ENCODE measurements around the gene SUMO1. TPM values are rescaled to one million over a fixed set of nuclear protein-coding genes. Genes with fewer than 3 reads are reported as not detected.

The SUMO1 gene
- total RNA-seq, 1 donor from 2014 or later, result 113 TPM

GRCh38 chr2:202196727-202197126 is 41.7 kb downstream of the SUMO1 start:
- Mint-ChIP-seq H3K36me3 (ENCODE audit: low read depth, unreplicated experiment) (no peaks in the 10 kb centered on the region), H3K27ac (ENCODE audit: unreplicated experiment) (no peak overlapping the region), H3K4me1 (ENCODE audit: unreplicated experiment) (peaks cover 11% of the 10 kb centered on the region), H3K27me3 (ENCODE audit: unreplicated experiment) (peaks cover 2% of the 10 kb centered on the region), H3K4me3 (ENCODE audit: unreplicated experiment) (peak overlapping the region; percentile 42), H3K9me3 (ENCODE audit: unreplicated experiment) (no peaks in the 10 kb centered on the region)
- TF ChIP-seq CTCF (IDR thresholded peaks at IDR 0.05; ENCODE audit: unreplicated experiment), result no peak
- DNase-seq (ENCODE audit: low spot score), result no peak

GRCh38 chr2:202194418-202194817 is 44.0 kb downstream of the SUMO1 start:
- peaks cover 11% of the 10 kb centered on the region for H3K4me1 Mint-ChIP-seq (ENCODE audit: unreplicated experiment)
- no peaks in the 10 kb centered on the region for H3K36me3 Mint-ChIP-seq (ENCODE audit: low read depth, unreplicated experiment)
- peaks cover 3% of the 10 kb centered on the region for H3K27me3 Mint-ChIP-seq (ENCODE audit: unreplicated experiment)
- DNase-seq (ENCODE audit: low spot score), result no peak
- no peak overlapping the region for H3K4me3 Mint-ChIP-seq (ENCODE audit: unreplicated experiment)
- no peak overlapping the region for H3K27ac Mint-ChIP-seq (ENCODE audit: unreplicated experiment)
- no peak for TF ChIP-seq CTCF (IDR thresholded peaks at IDR 0.05; ENCODE audit: unreplicated experiment)
- H3K9me3 Mint-ChIP-seq (ENCODE audit: unreplicated experiment), result no peaks in the 10 kb centered on the region

- Mint-ChIP-seq H3K27ac (ENCODE audit: unreplicated experiment) (no peak overlapping the region), H3K4me3 (ENCODE audit: unreplicated experiment) (no peak overlapping the region), H3K27me3 (ENCODE audit: unreplicated experiment) (peaks cover 3% of the 10 kb centered on the region), H3K36me3 (ENCODE audit: low read depth, unreplicated experiment) (no peaks in the 10 kb centered on the region), H3K9me3 (ENCODE audit: unreplicated experiment) (no peaks in the 10 kb centered on the region), H3K4me1 (ENCODE audit: unreplicated experiment) (peaks cover 11% of the 10 kb centered on the region)
- DNase-seq (ENCODE audit: low spot score), result no peak
- no peak for TF ChIP-seq CTCF (IDR thresholded peaks at IDR 0.05; ENCODE audit: unreplicated experiment)
These were observed 44.5 kb downstream of the SUMO1 start for GRCh38 chr2:202193881-202194353.

GRCh38 chr2:202193305-202193704 is 45.1 kb downstream of the SUMO1 start:
- H3K4me3 Mint-ChIP-seq (ENCODE audit: unreplicated experiment), result no peak overlapping the region
- TF ChIP-seq CTCF (IDR thresholded peaks at IDR 0.05; ENCODE audit: unreplicated experiment), result no peak

GRCh38 chr2:202187570-202187969 is 50.8 kb downstream of the SUMO1 start:
- Mint-ChIP-seq H3K4me3 (ENCODE audit: unreplicated experiment) (no peak overlapping the region), H3K27ac (ENCODE audit: unreplicated experiment) (no peak overlapping the region), H3K4me1 (ENCODE audit: unreplicated experiment) (no peaks in the 10 kb centered on the region), H3K27me3 (ENCODE audit: unreplicated experiment) (peaks cover 2% of the 10 kb centered on the region), H3K9me3 (ENCODE audit: unreplicated experiment) (no peaks in the 10 kb centered on the region), H3K36me3 (ENCODE audit: low read depth, unreplicated experiment) (no peaks in the 10 kb centered on the region)
- TF ChIP-seq CTCF (IDR thresholded peaks at IDR 0.05; ENCODE audit: unreplicated experiment), result no peak
- DNase-seq (ENCODE audit: low spot score), result no peak

More at GRCh38 chr2:202193305-202193704, 45.1 kb downstream of the SUMO1 start:
- Mint-ChIP-seq H3K27me3 (ENCODE audit: unreplicated experiment) (peaks cover 3% of the 10 kb centered on the region), H3K9me3 (ENCODE audit: unreplicated experiment) (no peaks in the 10 kb centered on the region), H3K27ac (ENCODE audit: unreplicated experiment) (no peak overlapping the region), H3K4me1 (ENCODE audit: unreplicated experiment) (peaks cover 11% of the 10 kb centered on the region), H3K36me3 (ENCODE audit: low read depth, unreplicated experiment) (no peaks in the 10 kb centered on the region)
- no peak for DNase-seq (ENCODE audit: low spot score)
